ENCODE results near the gene MTG1.
"Not testable (repeated sequence)": the region's sequence is repeated elsewhere in the genome, so short reads cannot be mapped to it uniquely, and the experiment has no call there.

MTG1 gene

DNA sequence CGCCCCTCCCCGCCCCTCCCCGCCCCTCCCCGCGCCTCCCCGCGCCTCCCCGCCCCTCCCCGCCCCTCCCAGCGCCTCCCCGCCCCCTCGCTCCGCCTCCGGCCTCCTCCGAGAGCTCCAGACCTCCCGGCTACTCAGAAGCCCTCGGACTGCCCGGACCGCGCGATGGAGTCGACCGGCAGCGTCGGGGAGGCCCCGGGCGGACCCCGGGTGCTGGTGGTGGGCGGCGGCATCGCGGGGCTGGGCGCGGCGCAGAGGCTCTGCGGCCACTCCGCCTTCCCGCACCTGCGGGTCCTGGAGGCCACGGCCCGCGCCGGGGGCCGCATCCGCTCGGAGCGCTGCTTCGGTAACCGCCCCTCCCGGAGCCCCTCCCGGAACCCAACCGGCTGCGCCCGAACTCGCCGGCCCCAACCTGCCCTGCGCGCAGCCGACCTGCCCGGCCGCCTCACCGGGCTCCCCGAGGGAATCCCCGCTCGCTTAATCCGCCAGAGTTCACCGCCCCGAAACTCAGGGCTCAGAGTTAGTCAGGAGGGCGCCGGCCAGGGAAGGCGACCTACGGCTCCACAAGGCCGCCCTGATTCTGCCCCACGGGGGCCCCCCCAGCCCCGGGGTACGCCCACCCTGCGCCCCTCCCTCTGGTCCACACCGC lies 14.7 kb upstream of the MTG1 start, which contains the start of gene PAOX:
Gene PAOX (plus strand): TSS at position 111 of the 649 bp plus-strand sequence. CDS start 55 bp downstream, at position 166.
- DNase-seq, result peak; percentile 47 to 51

DNA sequence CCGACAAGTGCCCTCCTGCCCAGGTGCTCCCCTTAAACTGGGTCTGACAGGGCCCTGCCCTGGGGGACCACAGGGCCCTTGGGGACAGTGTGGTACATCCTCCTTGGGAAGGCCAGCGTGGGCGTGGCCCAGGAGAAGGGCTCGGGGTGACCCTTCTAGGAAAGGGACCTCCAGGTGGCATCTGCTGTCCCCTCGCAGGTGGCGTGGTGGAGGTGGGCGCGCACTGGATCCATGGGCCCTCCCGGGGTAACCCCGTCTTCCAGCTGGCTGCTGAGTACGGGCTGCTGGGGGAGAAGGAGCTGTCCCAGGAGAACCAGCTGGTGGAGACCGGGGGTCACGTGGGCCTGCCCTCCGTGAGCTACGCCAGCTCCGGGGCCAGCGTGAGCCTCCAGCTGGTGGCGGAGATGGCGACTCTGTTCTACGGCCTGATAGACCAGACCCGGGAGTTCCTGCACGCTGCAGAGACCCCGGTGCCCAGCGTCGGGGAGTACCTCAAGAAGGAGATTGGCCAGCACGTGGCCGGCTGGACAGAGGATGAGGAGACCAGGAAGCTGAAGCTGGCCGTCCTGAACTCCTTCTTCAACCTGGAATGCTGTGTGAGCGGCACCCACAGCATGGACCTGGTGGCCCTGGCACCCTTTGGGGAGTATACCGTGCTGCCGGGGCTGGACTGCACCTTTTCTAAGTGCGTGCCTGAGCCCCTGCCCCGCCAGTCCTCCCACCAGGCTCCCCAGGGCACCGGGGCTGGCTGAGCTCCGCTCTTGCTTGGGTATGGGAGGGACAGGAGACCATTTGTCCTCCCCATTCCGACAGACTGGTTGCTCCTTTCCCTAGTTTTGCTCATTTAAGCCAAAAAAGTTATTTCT lies 13.9 kb upstream of the MTG1 start:
- DNase-seq, result no peak

DNA sequence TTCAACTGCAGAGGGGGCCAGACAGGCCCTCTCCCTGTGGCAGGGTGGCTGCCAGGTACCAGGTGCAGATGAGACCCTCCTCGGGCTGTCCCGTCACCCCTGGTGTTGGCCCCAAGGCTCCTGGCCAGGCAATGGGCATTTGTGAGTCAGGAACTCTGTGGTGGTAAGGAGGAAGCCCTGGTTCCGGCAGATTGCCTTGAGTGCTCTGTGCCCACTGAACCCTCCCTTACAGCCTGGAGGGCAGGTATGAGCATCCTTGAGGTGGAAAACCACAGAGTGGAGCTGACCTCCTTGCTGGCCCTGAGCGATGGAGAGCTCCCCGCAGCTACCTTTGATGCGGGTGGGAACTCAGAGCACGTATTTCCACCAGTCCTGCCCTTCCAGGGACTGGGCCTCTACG lies 12.9 kb upstream of the MTG1 start:
- DNase-seq, result no peak

DNA sequence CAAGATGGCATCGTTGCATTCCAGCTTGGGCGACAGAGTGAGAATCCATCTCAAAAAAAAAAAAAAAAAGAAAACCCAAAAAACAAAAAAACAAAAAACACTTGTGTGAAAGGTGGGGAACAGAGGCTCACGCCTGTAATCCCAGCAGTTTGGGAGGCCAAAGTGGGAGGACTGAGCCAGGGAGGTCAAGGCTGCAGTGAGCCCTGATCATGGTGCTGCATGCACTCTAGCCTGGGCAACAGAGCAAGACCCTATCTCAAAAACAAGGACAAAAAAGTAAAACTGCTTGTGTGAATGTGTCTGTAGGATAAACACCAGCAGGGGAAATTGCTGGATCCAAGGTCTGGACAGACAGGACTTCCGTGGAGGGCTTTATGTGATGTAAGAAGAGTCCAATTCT lies 10.4 kb upstream of the MTG1 start:
- no peak for DNase-seq

DNA sequence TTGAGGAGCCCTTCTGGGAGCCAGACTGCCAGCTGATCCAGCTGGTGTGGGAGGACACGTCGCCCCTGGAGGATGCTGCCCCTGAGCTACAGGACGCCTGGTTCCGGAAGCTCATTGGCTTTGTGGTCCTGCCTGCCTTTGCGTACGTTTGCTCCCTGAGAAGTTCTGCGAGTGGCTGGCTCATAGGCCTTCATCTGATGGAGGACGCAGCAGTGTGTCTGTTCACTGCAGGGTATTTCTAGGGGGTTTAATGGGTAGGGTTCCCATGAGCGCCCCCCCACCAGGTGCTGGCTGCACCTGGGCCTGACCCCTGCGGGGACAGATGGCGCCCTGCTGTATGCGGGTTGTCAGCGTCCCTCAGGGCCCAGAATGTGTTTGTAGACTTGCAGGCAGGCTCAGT lies 9.9 kb upstream of the MTG1 start:
- DNase-seq, result no peak

DNA sequence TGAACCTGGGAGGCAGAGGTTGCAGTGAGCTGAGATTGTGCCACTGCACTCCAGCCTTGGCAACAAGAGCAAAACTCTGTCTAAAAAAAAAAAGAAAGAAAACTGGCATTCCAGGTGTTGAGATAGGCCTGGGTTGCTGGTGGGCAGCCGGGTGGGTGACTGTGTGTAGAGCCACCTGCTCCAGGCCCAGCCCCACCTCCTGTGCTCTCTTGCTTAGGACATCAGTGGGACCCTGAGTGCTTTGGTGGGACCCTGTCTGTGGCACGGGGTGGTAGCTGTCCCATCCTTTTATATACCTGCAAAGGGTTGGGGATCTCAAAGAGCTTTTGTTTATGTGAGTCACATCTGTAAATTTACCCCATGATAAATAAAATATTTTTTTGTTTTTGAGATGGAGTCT lies 8.7 kb upstream of the MTG1 start:
- DNase-seq, result no peak

DNA sequence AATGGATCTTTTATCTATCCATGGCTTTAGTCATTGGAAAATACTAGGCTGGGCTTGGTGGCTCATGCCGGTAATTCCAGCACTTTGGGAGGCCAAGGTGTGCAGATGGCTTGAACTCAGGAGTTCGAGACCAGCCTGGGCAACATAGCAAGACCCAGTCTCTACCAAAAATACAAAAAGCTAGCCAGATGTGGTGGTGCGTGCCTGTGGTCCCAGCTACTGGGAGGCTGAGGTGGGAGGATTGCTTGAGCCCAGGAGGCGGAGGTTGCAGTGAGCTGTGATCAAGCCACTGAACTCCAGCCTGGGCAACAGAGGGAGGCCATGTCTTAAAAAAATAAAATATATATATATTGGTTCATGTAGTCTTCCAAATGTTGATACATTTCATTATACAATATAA lies 7.0 kb upstream of the MTG1 start:
- not testable (repeated sequence) for DNase-seq

DNA sequence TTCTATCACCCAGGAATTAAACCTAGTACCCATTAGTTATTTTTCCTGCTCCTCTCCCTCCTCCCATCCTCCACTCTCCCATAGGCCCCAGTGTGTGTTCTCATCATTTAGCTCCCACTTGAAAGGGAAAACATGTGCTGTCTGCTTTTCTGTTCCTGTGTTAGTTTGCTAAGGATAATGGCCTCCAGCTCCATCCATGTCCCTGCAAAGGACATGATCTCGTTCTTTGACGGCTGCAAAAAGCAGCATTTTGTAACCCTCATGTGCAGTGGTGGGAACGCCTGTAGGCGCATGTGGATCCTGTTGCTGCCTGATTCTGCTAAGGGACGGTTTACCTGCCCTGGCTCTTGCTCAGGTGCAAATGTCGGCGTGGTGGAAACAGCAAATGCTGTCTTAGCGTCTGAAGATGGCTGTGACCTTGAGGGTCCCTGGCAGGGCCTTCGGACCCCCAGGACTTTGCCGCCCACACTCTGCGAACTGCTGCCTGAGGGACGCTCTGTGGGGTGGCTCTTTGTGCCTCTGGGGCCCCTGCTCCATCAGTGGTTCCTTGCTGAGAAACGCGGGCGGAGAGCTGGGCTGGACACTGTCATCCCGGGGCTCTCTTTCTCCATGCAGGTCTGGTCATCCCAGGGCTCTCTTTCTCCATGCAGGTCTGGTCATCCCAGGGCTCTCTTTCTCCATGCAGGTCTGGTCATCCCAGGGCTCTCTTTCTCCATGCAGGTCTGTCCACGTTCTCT lies 5.6 kb upstream of the MTG1 start:
- DNase-seq, result no peak

DNA sequence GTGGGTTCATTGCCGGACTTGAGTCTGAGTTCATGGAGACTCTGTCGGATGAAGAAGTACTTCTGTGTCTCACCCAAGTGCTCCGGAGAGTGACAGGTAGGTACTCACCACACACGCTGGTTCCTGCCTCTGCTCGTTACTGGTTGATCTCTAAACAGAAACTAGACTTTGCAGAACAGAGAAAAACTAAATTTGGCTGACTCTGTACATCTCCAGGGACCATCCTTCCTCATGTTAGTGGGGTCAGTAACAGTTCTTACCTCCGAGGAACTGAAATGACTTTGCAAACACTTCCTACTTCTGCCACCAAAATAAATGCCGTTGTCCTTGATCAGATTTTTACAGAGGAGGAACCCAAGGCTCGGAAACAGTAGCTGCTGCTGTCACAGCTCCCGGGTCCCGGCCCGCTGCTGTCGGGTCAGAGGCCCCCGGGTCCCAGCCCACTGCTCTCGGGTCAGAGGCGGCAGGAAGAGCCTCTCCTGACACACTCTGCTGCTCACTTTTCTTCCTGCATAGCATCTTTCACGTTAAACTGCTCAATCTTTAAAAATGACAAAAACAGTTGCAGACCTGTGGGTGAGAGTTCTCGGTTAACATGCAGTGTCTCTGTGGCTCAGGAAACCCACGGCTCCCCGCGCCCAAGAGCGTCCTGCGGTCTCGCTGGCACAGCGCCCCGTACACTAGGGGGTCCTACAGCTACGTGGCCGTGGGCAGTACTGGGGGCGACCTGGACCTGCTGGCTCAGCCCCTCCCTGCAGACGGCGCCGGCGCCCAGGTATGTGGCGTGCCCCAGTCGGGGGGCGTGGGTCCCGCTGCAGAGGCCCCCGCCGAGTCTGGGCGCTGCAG lies 4.8 kb upstream of the MTG1 start:
- peak; percentile 31 to 35 for DNase-seq

DNA sequence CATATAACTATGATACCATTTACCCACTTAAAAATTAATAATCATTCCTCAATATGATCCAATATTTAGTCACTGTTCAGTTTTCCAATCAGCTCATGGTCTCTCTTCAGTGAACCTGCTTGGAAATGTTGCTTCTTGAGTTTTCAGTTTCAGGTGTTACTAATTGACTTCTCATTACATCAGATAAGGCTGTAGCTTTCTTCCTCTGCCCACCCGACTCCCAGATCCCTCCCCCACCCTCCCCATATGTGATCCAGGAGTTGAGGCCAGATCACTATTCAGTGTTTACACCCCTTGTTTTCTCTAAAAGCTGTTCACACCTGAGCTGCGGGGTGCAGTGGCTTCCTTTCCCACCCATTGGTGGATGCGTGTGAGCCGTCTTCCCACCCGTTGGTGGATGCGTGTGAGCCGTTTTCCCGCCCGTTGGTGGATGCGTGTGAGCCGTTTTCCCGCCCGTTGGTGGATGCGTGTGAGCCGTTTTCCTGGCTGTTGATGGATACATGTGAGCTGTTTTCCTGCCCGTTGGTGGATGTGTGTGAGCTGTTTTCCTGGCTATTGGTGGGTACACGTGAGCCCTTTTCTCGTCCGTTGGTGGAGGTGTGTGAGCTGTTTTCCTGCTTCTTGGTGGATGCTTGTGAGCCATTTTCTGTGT lies 3.2 kb upstream of the MTG1 start:
- no peak for DNase-seq

DNA sequence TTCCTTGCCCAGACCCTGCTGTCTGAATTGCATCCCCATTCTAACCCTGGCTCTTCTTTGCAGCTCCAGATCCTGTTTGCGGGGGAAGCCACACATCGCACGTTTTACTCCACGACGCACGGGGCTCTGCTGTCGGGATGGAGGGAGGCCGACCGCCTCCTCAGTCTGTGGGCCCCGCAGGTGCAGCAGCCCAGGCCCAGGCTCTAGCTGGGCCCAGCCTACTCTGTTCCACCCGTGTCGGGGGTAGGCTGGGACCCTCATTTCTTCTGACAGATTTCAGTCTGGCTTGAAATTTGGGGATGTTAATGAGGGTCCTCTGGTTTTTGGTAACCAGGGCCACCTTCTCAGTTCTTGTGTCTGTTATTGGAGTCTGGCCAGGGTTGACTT lies 2.7 kb upstream of the MTG1 start:
- no peak for DNase-seq

DNA sequence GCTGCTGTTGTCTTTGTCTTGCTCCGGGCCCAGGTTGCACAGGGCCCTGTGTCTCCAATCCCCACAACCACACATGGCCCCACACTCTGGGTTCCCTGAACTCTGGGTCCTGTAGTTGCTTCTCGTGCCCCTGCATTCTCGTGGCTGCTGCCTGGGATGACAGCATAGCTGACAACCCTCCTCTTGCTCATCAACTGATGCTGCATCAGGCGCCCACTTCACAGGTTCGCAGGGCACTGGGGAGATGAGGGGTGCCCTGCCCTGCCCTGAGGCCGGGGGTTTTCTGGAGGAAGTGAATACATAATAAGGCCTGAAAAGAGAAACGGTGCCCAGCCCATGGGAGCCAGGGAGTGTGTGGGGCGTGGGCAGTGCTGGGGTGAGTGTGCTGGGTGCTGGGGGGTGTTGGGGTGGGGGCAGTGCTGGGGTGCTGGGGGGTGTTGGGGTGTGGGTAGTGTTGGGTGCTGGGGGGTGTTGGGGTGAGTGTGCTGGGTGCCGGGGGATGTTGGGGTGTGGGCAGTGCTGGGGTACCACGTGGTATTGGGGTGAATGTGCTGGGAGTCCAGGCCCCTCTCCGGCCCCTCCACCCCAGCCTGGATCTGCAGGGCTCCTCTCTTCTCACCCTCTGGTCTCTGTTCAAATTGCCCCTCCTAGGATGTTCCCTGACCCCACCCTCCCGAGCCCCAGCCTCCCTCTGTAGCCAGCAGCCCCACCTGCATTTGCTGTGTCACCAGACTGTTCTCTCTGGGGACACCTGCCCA lies 2.0 kb upstream of the MTG1 start:
- DNase-seq, result no peak

DNA sequence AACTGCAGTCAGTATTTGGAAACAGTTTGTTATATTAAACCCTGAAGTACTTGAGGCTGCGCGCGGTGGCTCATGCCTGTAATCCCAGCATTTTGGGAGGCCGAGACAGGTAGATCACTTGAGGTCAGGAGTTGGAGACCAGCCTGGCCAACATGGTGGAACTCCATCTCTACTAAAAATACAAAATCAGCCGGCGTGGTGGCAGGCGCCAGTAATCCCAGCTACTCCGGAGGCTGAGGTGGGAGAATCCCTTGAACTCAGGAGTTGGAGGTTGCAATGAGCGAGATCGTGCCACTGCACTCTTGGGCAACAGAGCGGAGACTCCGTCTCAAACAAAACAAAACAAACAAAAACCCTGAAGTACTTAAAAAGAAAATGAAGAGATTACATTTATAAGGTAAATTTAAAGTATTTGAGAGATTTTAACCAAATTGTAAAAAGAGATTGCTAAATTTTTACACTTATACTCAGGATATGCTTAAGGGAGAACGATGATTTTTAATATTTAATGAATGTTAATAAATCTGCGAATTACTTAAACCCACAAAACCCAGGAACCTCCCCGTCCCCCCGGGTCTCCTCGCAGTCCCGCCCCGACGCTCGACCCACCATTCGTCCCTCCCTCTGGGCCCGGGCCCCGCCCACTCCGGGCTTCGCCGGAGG lies 425 bp upstream of the MTG1 start:
- peak in 1 of 2 experiments; percentile 87 for DNase-seq

DNA sequence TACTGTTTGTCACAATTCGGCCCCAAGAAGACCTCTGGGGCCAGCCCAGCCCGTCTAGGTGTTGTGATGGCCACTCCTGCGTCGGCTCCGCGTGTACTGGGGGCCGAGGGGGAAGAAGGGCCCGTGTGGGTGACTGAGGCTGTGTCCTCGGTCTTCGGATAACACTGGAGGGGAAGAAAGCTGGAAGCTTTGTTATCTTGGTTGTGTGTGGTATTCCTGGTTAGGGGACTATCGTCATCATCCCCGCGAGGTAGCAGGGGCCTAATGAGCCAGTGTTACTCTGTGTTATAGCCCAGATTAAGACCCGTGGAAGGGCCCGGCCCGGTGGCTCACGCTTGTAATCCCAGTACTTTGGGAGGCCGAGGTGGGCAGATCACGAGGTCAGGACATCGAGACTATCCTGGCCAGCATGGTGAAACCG lies 854 bp downstream of the MTG1 start:
- no peak for DNase-seq

DNA sequence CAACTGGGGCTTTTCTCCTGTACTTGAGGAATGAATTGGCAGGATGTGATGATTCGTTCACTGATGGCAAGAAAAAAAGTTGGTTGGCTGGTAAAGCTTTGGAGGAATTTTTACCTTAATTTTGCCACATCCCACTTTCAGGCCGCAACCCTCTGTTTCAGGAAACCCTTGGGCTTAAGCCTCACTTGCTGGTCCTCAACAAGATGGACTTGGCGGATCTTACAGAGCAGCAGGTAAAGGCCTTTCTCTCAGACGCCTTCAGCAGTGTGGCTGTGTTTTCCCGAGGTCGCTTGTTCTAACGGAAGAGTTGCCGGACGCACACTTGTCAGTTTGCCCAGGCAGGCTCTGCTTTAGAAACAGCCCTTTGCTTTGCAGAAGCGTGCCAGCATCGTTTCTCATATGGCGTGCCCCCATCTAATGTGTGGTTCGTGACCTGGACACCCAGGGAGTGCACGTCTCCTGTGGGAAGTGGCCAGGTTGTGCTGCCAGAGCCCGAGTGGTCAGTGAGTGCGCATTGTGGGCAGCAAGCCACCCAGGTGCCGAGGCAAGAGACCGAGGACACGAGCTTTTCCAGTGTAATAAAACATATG lies 2.2 kb downstream of the MTG1 start:
- DNase-seq, result no peak

DNA sequence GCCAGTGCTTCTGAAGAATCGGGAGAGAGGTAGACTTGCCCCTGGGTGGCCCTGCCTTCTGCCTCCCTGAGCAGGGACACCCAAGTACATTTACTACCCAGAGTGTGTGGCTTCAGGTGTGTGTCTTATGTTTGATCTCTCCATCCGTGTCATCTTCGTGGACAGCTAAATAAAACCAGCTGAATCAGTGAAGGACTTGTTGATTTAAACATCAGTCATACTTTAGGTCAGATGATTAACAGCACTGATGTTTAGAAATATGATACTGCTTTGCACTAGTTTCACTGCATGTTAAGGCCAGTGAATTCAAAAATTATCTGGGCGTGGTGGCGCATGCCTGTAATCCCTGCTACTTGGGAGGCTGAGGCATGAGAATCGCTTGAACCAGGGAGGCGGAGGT lies 4.0 kb downstream of the MTG1 start:
- DNase-seq, result no peak

DNA sequence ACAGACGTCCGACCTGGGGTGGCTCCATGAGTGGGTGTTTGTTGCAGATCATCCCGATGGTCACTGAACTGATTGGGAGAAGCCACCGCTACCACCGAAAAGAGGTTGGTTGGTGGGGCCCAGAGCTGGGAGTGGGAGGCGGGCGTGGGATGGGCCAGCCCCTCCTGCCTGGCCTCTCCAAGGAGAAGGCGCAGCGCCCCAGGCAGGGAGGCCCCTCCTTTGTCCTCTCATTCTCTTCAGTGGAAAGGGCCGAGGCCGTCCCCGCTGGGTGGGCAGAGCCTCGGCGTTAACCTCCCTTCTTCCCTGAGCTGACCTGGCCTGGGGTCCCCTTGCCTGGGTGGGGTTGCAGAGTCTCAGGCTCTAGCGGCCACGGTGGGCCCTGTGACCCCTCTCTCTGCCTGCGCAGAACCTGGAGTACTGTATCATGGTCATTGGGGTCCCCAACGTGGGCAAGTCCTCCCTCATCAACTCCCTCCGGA lies 5.2 kb downstream of the MTG1 start:
- DNase-seq, result no peak

DNA sequence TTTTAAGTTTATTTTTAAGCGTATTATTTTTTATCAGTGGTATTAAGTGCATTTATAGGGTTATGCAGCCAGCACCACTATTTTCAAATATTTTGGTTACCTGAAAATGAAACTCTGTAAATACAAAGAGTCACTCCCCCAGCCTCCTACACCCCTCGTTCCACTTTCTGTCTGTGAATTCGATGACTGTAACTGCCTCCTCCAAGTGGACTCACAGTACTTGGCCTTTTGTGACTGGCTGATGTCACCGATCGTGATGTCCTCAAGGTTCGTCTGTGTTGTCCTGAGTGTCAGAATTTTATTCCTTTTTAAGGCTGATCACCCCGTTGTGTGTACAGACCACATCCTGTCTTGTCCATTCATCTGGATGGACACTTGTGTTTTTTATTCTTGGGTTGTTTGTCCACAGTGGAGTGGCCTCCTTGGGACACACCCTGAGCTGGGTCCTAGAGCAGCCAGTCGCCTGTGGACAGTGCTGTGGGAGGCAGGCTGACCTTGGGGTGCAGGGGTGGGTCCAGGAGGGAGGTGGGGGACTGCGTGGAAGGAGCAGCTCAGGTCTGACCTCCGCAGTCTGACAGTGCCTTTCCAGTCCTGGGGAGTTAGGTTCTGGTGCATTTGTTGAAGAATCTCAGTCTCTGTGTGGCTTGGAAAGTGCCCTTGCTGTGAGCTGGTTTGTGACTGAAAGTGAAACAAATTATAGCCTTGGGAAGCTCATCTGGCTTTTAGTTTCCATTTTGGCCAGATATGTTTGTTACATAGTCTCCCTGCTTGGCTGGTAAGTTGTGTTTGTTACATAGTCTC lies 6.9 kb downstream of the MTG1 start:
- no peak for DNase-seq

DNA sequence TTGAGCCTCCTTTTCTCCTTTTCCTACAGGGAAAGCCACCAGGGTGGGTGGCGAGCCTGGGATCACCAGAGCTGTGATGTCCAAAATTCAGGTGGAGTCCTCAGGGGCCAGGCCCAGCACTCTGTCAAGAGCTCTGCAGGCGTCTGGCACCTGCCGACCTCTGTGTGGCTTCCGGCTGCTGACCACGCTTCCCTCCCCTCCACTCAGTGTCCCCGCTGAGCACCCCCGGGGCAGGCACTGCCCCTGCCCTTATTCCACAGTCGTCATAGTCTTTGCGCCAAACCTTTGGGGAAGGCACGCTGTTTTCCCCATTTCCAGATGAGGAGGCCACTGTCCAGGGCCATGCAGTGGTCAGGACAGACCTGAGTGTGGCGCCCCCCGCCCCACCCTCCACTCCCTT lies 7.5 kb downstream of the MTG1 start:
- no peak for DNase-seq

All from activated CD4-positive, alpha-beta T cell treated with anti-CD3 and anti-CD28 coated beads, Interleukin-2, amount 50 U/mL, for 4 hours (primary cell).